Renal cortical epithelial cell (primary cell): ENCODE results near the gene FSD2. TPM values are rescaled to one million over a fixed set of nuclear protein-coding genes. Genes with fewer than 3 reads are reported as not detected.
A peak's percentile ranks its signal among the peaks of the same experiment; 100 is the strongest.

ENCODE experiments used
- DNase-seq: peaks from one replicate; pipeline ENCODE4 v3.0.0-alpha.2; 2011; ENCODE audit warnings: low read depth
- total RNA-seq: library from RNA; depleted of rRNA; stranded (reverse); fragments of >200 nt; gene quantifications from 2 replicates; pipeline ENCODE4 v1.2.3, GENCODE V29; 2014

FSD2 gene
- total RNA-seq: 0.17 TPM in 1 of 2 replicates, not detected in the other

DNA sequence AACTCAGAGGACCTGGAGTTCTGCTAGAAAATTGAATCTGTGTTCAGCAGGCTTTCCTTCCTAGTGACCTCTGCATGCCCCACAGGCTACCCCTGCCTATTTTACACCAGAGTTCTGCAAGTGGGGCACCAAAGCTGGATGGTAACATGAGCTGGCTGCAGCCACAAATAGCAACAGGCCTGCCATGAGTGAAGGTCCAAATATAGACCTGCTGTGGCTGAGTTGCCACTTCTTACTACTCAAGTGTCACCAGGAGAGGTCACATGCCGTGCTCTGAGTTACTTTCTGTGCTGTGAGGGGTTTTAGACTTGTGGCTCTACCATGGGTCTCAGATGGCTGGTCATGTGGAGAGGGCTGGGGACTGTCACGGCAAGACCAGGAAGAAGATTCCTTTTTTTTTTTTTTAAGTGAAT, at the start of gene FSD2:
Gene FSD2 (minus strand): TSS at position 76 of the 413 bp plus-strand sequence. CDS start 18,679 bp downstream, outside the sequence.
- DNase-seq: no peak

DNA sequence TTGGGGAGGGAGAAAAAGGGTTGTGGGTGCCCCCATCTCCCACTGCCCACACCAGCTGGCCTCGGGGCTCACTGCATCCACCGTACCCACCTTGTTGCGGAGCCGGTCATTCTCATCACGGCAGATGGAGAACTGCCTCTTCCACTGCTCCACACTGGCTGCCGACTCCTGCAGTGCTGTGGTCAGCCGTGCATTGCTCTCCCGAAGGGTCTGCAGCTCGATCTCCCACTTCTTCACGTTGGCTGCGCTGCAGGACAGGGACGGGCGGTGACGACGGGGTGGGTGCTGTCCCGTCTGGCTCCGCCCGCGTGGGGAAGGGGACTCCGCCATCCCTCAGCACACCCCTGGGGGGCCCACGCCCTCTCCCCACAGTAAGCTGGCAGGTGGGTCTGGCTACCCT, 48.7 kb upstream of the FSD2 start:
- DNase-seq: no peak

- DNase-seq: no peak
These were observed 47.2 kb upstream of the FSD2 start for GRCh38 chr15:82852941-82853561.

DNA sequence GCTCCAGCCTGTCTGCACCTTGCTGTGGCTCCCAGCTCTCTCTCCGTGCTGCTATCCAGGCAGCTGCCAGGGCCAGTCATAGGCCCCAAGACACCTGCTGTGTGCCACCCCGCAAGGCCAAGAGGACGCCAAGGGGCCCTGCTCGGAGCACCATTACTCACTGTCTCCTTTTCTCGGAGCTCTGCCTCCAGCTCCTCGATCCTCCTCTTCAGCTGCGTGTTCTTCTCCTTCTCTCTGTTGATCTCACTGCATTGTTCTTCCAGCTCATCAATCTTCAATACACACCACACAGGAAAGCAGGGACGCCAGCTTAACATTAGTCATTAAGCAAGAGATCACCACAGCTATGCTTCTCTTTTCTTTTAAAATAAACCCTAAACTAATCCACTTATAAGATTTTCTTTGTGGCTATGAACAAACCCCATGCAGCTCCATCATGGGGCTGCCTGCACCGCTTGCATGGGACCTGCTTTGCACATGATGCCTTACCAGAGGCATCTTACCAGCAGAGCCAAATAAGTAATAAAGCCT, 46.2 kb upstream of the FSD2 start:
- DNase-seq: peak; percentile 34

DNA sequence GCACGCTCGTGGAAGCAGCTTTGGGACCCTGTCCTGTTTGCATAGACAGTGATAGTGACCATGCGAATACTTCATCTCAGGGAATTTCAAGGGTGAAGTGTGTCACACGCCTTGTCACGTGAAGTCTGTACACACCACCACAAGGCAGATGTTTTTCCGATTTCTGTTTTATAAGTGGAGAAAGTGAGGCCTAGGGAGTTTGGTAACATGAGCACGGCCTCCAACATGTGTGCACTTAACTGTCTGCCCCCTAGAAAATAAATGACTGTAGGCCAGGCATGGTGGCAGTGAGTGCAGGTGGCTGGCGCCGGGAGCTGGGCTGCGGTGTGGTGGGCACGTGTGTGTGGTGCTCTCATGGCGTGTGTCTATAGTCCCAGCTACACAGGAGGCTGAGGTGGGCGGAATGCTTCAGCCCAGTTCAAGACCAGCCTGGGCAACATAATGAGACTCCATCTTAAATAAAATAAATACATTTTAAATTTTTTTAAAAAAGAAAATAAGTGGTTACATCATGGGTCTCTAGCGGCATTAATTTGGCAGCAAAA, 45.5 kb upstream of the FSD2 start:
- no peak for DNase-seq

DNA sequence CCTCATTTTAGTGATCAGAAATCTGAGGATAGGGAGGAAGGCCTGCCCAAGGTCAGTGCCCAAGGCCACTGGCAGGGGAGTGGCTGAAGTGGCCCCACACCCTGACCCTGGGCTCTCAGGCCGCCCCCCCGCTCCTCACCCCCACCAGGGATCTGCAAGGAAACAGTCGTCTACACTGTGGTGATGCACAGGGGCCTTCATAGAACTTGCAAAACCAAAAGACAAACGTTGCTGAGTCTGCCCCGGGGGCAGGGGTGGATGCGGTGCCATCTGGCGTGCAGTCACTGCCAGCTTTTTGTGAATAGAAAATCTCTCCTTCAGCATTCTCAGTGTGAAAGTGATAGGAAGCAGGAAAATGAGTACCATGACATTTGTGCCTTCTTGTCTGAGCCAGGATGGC, 44.9 kb upstream of the FSD2 start:
- no peak for DNase-seq

DNA sequence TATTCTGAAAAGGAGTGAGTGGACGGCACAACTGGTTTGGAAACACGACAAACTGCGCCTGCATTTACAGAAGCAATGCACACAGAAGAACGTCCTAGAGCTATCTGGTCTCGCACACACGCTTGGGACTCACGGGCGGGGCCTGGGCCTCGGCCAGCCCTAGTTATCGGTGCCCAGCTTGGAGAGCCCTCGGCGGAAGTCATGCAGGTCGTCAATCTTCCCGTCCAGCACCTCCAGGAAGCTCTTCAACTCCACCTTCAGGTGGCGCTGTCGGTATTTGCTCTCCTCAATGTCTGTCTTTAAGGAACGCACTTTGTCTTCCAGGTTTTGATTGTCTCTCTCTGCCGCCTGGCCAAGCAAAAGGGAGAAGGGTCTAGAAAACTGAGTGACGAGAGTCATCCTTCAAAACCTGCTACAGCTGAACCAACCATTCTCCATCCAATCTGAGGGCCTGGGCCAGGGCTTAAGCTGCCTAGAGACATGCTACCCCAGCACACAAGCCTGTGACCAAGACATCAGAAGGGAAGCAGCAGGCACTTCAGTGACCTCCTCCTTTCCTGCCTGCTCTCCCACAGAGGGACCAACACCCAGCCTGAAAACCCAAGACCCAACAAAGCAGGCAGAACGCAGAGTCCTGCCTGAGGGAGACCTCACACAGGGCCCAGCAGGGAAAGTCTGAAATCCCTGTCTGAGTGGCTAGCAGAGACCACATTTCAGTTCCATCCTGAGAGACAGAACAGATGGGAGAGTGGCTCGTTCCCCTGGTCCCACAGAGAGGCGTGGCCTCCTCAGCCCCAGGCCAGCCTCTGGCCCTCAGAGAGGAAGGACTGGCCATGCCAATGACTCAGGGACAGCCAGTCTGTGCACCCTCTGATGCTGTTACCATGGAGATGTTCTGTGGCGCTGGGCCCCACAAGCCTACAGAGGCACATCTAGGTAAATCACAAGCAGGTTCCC, 44.0 kb upstream of the FSD2 start:
- peak; percentile 78 for DNase-seq

DNA sequence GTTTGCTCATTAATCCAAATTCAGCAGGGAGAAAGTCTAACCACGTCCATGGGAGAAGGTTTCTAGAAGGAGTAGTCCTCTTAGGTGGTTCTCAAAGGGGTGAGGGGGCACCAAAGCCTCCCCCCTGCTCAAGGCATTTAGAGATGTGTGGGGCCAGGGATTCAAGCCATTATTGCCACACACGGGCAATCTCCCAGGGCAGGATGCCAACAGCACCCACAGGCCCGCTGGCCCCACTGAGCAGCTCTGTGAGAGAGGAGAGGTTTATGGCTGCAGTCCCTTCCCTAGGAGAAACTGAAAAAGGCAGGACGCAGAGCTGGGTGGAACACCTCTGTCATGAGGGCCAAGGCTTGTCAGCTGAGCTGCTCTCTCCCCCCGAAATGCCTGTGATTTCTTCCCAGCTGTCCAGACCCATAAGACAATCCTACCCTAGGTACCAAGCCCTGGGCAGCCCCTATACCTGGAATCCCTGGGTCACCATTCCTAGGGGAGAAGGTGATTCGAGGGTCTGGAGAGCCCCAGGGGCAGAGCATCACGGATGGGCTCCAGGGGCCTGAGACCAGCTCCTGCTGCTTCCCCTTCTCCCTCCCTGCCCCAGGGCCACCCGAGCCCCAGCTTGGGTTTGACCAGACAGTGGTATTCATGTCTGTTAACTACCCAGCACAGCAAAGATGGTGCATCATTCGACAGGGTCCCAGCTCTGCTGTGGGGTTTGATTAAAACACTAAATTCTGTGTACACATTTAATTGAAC, 42.5 kb upstream of the FSD2 start:
- no peak for DNase-seq

- no peak for DNase-seq
These were observed 41.8 kb upstream of the FSD2 start for GRCh38 chr15:82847703-82848102.

DNA sequence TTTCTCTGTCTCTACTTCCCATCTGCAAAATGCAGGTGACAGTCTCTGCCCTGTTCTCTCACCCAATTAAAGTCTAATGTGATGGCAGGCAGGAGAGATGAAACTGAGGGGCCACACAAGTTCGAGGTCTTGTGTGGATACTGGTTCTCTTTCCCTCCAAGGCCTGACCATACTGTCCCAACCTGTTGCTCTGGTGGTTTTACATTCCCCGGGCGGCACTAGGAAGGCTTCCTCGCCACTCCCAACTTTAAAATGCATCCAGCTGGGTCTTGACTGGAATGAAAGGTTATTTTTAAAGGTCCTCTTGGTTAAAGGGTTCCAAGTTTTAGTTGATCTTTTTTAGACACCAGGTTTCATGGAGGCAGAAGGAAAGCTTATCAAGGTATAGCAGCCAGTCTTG, 40.8 kb upstream of the FSD2 start:
- DNase-seq: no peak

DNA sequence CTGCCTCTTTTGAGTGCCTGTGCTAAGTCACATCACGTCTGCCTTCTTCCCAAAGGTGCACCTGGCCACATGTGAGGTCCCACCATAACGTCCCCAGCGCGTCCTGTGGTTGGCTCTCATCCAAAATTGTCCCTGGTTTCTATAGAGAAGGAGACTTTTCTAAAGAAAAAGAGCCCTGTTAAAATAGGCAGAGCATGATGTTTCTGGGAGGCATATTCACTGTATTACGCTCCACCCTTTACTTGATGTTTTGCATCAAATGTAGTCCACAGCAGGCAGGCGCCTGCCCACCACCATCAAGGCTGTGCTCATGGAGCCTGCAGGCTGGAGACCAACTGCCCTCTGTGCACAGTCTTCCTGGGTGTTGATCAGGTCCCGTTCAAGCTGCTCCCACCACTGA, 39.8 kb upstream of the FSD2 start:
- no peak for DNase-seq

DNA sequence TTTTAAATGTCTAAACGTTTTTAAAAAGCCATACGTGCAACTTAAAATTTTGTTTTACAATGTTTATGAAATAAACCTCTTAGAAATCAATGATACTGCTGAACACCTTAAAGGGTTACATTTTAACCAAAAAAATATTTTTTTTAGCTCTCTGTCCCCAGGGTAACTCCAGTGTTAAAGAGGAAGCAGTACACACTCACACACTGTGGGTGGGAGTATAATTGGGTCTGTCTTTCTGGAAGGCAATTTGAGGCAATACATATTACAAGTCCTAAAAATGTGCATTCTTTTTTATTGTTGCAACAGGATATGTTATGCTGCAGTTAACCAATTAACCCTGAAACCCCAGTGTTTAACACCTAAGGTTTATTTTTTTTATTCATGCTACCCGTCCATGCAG, 37.7 kb upstream of the FSD2 start:
- DNase-seq: no peak

- DNase-seq: no peak
These were observed 34.3 kb upstream of the FSD2 start for GRCh38 chr15:82840166-82840565.

- no peak for DNase-seq
These were observed 33.3 kb upstream of the FSD2 start for GRCh38 chr15:82839136-82839535.

GRCh38 chr15:82838096-82838735, 32.3 kb upstream of the FSD2 start:
- DNase-seq: no peak

GRCh38 chr15:82835391-82835917, 29.6 kb upstream of the FSD2 start:
- DNase-seq: no peak

DNA sequence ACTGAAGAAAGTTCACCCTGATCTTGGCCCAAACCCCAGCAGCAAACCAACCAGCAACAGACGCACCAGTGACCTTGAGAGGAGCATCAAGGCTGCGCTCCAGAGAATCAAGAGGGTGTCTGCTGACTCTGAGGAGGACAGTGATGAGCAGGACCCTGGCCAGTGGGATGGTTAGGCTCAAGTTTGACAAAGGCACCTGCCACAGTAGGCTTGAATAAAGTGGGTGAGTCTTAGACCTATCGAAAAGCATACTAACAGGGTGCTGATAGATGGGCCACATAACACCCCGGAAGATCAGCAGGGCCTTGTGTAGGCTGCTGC, 27.5 kb upstream of the FSD2 start:
- DNase-seq: no peak

GRCh38 chr15:82832601-82833361, 26.9 kb upstream of the FSD2 start:
- DNase-seq: peak; percentile 99

- peak; percentile 42 for DNase-seq
These were observed 26.2 kb upstream of the FSD2 start for GRCh38 chr15:82831894-82832600.
